Stimulated activated CD4-positive, alpha-beta T cell treated with anti-CD3 and anti-CD28 coated beads, Interleukin-12 subunit alpha, Interleukin-12 subunit beta, amount 100 ng/mL, for 24 hours (primary cell): ENCODE data around the gene SHISA2.

Experiments used
- DNase-seq, 2 experiments: peaks; one replicate each; pipeline ENCODE4 v3.0.0-alpha.2; 2020; ENCODE audit warnings: low read depth in 2 of 2

Gene SHISA2

DNA sequence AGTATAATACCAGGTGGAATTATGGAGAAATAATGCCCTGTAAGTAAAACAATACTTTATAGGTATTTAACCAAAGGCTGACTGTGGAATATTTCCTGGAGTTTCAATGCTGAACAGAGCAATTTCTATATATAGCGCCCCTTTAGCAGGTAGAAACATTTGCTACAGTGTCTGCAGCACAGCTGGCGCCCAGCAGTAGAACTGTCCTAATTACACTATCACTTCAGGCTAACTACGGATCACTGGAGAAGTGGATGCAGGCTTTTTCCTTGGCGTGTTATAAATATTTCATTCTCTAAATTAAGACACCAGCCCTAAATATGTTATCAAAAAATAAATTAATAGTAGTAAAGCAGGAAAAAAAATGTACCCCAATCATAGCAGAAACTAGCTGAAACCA lies 3.1 kb downstream of the SHISA2 start:
- no peak for DNase-seq

DNA sequence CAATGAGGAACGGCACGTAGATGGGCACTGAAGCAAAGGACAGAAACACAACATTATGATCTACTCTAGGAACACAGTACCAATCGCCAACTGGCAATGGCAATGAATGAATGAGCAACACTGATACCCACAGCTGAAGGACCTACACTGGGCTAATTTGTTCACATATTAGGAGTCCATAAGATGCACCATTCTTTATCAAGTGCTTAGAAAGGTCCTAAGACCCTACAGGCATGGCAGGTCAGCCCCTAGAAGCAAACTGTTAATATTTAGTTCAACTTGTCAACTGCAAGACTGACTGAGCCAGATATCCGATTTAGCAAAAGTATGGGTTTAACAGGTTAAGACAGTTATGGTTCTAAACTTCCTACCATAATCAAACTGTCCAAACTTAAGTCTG lies 4.8 kb downstream of the SHISA2 start:
- DNase-seq = no peak

- DNase-seq = no peak
These were observed 5.2 kb downstream of the SHISA2 start for GRCh38 chr13:26046639-26047038.

GRCh38 chr13:26045142-26045541 lies 6.7 kb downstream of the SHISA2 start:
- DNase-seq = no peak

GRCh38 chr13:26042785-26043184 lies 9.0 kb downstream of the SHISA2 start:
- DNase-seq = no peak

DNA sequence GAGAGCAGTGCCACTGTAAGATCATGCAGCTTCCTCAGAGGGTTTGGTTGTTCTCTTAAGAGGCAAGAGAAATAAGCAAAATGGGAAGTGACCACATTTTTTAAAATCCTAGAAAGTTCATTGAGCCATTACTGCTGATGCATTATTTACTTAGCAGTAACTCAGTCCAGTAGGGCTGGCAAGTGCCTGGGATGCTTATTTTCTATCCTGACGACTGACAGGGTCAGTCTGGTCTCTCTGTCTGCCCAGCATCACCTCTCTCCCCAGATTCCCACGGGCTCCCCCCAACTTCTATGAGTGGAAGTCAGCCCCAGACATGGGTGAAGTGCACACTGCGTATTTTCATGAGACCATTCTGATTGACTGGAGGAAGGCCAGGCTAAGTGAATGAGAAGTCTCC lies 10.4 kb downstream of the SHISA2 start:
- DNase-seq = no peak

DNA sequence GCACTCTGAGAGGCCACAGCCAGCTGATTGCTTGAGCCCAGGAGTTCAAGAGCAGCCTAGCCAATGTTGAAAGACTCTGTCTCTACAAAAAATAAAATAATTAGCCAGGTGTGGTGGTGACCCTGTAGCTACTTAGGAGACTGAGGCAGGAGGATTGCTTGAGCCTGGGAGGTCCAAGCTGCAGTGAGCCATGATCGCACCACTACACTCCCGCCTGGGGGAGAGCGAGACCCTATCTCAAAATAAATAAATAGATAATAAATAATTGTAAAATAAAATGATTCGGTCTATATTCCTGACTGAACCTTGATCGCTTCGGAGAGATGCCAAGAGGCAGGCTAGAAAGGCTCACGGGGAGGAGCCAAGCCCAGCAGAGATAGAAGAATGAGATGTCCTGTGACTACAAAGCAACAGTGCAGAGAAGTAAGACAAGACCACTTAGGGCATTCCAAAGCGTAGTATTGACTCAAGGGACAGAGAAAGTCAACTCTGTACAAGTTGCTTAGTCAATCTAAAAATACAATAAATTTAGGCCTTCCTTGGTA lies 12.8 kb downstream of the SHISA2 start:
- DNase-seq = no peak

- DNase-seq = no peak
These were observed 14.5 kb downstream of the SHISA2 start for GRCh38 chr13:26037302-26037701.

DNA sequence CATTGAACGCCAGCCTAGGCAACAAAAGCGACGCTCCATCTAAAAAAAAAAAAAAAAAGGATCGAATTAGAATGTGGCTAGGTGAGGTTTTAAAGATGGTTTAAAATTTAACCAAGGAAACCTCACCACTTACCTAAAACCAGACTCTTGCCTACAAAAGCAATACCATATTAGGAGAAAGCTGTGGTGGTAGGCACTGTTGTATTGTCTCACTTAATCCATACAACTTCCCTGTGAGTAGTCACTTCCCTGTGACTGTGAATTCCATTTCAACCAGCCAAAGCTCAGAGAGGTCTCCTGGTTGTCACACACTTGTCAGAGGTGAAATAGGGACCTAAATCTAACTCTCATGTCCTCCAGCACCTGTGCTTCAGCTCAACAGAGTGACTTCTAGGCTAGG lies 15.4 kb downstream of the SHISA2 start:
- DNase-seq = no peak

GRCh38 chr13:26034018-26034417 lies 17.8 kb downstream of the SHISA2 start:
- no peak for DNase-seq

- no peak for DNase-seq
These were observed 21.5 kb downstream of the SHISA2 start for GRCh38 chr13:26030331-26030730.

- DNase-seq = no peak
These were observed 22.2 kb downstream of the SHISA2 start for GRCh38 chr13:26029581-26030136.

DNA sequence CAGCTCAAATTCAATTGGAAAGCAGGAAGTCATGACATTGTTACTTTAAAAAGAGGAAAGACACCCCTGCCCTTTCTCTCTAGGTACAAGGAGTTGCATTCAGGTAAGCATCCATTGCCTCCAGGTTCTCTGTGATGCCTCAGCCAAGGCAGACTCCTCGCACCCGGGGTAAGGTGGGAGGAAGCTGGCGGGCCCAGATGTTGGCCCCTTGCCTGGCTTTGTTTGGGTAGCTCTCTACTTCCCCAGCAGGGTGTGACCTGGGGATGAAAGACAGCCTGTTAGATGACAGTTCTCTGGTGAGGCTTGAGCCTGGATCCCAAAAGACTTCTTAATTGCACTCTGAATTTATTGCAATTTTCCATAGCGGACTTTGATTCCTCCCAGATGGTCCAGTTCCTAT lies 25.6 kb downstream of the SHISA2 start:
- DNase-seq = no peak

DNA sequence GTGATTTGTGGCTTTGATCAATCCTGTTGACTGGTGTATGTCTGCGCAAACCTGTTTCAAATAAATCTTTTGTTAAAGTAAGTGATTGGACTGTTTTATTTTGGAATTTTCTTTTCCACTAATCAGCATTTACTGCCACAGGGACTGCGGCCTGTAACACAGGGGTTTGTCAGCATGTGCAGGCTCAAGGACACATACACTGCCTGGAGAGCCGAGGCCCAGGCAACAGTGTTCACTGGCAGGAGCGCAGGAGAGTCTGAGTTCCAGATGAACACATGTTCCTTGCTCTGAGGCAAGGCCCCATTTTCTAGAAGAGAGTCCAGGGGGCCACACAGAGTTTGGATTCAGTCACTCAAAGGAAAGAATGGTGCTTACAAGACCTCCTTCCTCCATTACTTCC lies 26.0 kb downstream of the SHISA2 start:
- no peak for DNase-seq

DNA sequence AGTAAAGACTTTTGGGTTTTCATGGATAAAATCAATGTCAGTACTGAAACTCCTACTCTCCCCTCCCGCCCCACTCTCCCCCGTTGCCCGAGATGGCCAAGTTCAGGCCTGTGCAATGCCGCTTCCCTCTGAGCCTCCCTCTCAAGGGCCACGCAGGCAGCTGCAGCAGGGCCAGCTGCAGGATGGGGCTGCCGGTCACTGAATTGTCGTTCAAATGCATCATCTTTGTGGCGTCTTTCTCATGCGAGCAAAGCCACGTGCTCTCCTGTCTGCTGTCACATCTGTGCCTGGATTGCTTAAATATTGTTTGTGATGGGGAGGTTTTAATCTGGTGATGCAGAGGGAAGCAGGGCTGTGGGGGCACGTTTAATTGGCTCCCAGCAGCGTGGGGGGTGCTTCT lies 26.6 kb downstream of the SHISA2 start:
- no peak for DNase-seq

- no peak for DNase-seq
These were observed 27.3 kb downstream of the SHISA2 start for GRCh38 chr13:26024558-26024957.

DNA sequence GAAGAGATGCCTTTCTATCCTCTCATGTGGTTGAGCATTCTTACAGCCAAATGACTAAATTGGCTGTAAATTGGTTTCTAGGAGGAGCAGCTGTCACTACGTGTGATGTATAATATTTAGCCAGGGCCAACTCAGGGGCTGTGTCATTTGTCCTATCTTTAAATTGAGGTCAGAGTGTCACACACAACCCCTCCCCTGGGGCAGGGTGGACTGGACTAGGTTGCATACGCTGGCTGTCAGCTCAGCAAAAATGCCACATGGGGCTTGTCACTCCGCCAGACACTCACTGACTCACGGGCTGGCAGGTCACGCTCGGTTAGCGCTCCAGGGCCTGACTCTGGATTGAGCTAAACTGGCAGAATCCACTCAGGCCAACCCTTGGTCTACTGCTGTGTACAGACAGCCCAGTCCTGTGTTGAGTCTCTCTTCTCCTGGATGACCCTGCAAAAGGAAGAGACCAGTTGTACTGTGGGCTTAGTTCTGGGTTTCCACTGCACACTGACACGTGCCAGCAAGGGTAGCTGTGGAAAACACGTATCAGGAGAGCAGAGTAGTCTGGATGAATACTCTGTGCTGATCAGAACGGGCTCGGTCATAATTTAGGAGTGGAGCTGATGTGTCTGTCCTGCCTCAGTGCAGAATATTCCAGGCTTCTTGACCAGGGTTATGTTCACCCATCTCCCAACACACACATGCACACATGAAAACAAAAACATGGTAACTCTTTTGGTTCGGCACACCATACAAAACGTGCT lies 29.1 kb downstream of the SHISA2 start:
- no peak for DNase-seq

- DNase-seq = no peak
These were observed 29.9 kb downstream of the SHISA2 start for GRCh38 chr13:26021956-26022355.

DNA sequence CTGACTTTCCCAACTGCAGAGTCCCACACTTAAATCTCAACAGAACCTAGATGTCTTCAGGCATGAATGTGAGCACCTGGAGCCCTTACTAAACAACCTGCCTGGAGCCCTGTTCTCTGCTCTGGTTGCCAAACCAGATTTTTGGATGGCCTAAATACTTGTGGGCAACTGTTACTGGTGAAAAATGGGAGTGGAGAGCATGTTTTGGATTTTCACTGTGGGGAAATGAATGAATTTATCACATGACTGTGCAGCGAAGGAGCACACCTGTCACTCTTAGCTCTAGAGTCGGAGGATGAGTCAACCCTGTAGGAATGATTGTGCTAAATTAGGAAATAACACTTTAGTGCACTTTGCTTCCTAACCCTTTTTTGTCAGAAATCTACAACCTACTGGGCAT lies 30.3 kb downstream of the SHISA2 start:
- DNase-seq = no peak

GRCh38 chr13:26020891-26021290 lies 30.9 kb downstream of the SHISA2 start:
- DNase-seq = no peak

DNA sequence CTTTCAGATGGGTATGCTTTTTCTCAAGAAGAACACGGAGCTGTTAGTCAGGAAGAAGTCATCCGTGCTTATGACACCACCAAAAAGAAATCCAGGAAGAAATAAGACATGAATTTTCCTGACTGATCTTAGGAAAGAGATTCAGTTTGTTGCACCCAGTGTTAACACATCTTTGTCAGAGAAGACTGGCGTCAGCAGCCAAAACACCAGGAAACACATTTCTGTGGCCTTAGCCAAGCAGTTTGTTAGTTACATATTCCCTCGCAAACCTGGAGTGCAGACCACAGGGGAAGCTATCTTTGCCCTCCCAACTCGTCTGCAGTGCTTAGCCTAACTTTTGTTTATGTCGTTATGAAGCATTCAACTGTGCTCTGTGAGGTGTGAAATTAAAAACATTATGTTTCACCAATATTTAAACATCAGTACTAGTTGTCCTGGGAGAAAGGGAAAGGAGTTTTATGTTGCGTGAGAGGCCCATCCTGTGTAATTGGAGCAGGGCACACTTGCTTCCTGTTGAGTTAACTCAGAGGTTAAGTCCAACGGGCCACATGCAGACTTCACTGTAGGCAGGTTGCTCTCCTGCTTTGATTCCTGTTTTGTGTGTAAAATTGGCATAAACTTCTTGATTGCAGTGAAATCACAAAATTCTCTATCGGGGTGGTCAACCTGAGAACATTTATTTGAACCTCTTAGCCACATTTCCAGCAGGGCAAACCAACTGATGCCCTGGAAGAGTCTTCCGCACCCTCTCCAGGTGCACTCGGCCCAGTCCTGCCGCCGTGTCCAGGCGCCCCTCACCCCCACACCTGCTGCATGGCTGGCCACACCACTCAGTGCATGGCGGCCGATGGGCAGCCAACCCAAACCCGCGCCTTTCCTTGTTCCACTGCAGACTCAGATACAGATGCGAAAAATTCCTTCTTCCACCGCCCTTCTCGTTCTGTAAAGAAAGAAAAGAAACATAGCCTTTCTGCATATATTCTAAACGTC lies 31.6 kb downstream of the SHISA2 start:
- DNase-seq = no peak

DNA sequence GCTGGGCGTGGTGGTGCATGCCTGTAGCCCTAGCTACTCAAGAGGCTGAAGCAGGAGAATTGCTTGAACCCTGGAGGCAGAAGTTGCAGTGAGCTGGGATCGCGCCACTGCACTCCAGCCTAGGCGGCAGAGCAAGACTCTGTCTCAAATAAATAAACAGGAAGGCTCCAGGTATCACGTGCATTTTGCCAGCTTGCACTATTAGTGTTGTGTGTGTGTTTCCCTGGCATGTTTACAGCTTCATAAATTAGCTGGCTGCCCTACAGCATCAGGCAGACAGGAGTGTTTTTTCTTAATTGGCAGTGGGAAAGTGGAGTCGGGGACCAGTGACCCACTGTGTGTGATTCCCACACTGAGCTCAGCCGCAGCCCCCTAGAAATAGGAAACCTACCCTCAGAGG lies 32.6 kb downstream of the SHISA2 start:
- DNase-seq = no peak
